HepG2 (cell line): ENCODE data around the gene LZTFL1. TPM values are rescaled to one million over a fixed set of nuclear protein-coding genes. Genes with fewer than 3 reads are reported as not detected.

Source experiments
- ATAC-seq: fragments of 200-7000 bp; cut with Tn5 transposase; 3 replicates; pipeline ENCODE4 v1.9.1; 2020; ENCODE audit warnings: mild to moderate bottlenecking, moderate library complexity
- BruUV-seq: library from RNA; stranded (reverse); fragments of 400-500 nt; replicated peaks from 2 replicates; lab custom pipeline; 2021; lab: Mats Ljungman, UMichigan
- CTCF ChIA-PET: fragments of 300-600 bp; formaldehyde crosslinking; extraction: SDS; loops from one replicate; lab custom pipeline; 2021; ENCODE audit warnings: low total read pairs, inconsistent platforms, low intra/inter-chr PET ratio; lab: Yijun Ruan, JAX
- POLR2A ChIA-PET: fragments of 350-600 bp; sonication (Branson Sonifier 250); formaldehyde crosslinking; loops from one replicate; lab custom pipeline; 2020; ENCODE audit warnings: antibody characterized with exemption, inconsistent platforms; lab: Yijun Ruan, JAX
- DNase-seq: peaks from one replicate; pipeline ENCODE4 v3.0.0-alpha.2; 2015; ENCODE audit warnings: low spot score
- FAIRE-seq: peaks from 3 replicates; lab custom pipeline; 2011; peaks lifted over from hg19 to GRCh38; lab: Jason Lieb, UNC
- H2AFZ ChIP-seq: one replicate; pipeline ENCODE4 v1.6.1; 2011; ENCODE audit warnings: low read length, inconsistent platforms
- H3K27ac ChIP-seq: fragments of 300-600 bp; 3 replicates; pipeline ENCODE4 v1.8.0; 2011; ENCODE audit warnings: mixed run types, mild to moderate bottlenecking, mixed read lengths, low read length, inconsistent platforms; ENCODE audit not compliant: insufficient read depth; ENCODE audit errors: extremely low read length
- H3K27me3 ChIP-seq, 2 experiments: fragments of 200-600 bp in 1 of 2; 2 replicates in 1 of 2; 3 replicates in 1 of 2; pipeline versions ENCODE4 v1.6.0 to v1.8.0; 2011; ENCODE audit warnings: low read length in 2 of 2, mild to moderate bottlenecking in 2 of 2, moderate library complexity in 2 of 2, inconsistent platforms in 1 of 2; ENCODE audit not compliant: insufficient read depth in 2 of 2, control insufficient read depth in 1 of 2
- H3K36me3 ChIP-seq, 2 experiments: fragments of 200-600 bp in 1 of 2; replicated peaks in 1 of 2; 2 replicates in 1 of 2; 3 replicates in 1 of 2; pipeline versions ENCODE4 v1.5.1 to v1.8.0; 2011; ENCODE audit warnings: low read length in 2 of 2, inconsistent platforms in 1 of 2; ENCODE audit not compliant: insufficient read depth in 2 of 2, control insufficient read depth in 1 of 2
- H3K4me1 ChIP-seq: 2 replicates; pipeline ENCODE4 v1.5.1; 2012; ENCODE audit warnings: low read length, inconsistent platforms; ENCODE audit not compliant: insufficient read depth
- H3K4me2 ChIP-seq: 2 replicates; pipeline ENCODE4 v1.6.0; 2011; ENCODE audit warnings: low read depth, low read length, inconsistent platforms
- H3K4me3 ChIP-seq, 3 experiments: fragments of 200-600 bp in 1 of 3; sonication (generic), shearing (Covaris generic) in 1 of 3; replicated peaks in 1 of 3; 2 replicates each; pipeline ENCODE4 v1.5.1; 2011 to 2016; ENCODE audit warnings: low read length in 3 of 3, inconsistent platforms in 2 of 3, low read depth in 2 of 3, mild to moderate bottlenecking in 2 of 3, control low read depth in 1 of 3, mixed read lengths in 1 of 3; ENCODE audit not compliant: insufficient read depth in 1 of 3
- H3K79me2 ChIP-seq: one replicate; pipeline ENCODE4 v1.6.1; 2011; ENCODE audit warnings: low read length, inconsistent platforms; ENCODE audit not compliant: insufficient read depth
- H3K9ac ChIP-seq: 2 replicates; pipeline ENCODE4 v1.6.0; 2011; ENCODE audit warnings: mild to moderate bottlenecking, low read depth, low read length, inconsistent platforms; ENCODE audit not compliant: insufficient read depth
- H3K9me3 ChIP-seq: 2 replicates; pipeline ENCODE4 v1.5.1; 2012; ENCODE audit warnings: mild to moderate bottlenecking, low read length
- H4K20me1 ChIP-seq: 2 replicates; pipeline ENCODE4 v1.6.0; 2011; ENCODE audit warnings: inconsistent platforms, mild to moderate bottlenecking, low read length, moderate library complexity; ENCODE audit not compliant: insufficient read depth
- ATAD3A ChIP-seq: sonication (generic); formaldehyde crosslinking; IDR thresholded peaks from 2 replicates; pipeline ENCODE4 v1.4.0; 2020; ENCODE audit warnings: missing genetic modification reagents
- FOXK1 ChIP-seq: sonication (generic); formaldehyde crosslinking; IDR thresholded peaks from 2 replicates; pipeline ENCODE4 v1.4.0; 2020; ENCODE audit warnings: low read depth, missing genetic modification reagents, borderline replicate concordance
- MAFK ChIP-seq, 2 experiments: IDR thresholded peaks in 1 of 2; conservative IDR thresholded peaks in 1 of 2; 2 replicates each; pipeline ENCODE4 v1.6.1; 2011; ENCODE audit warnings: improper control_type of control experiment in 2 of 2, low read length in 2 of 2
- PRDM10 ChIP-seq: sonication (generic); formaldehyde crosslinking; IDR thresholded peaks from 2 replicates; pipeline ENCODE4 v1.4.0; 2020; ENCODE audit warnings: low read depth, missing genetic modification reagents
- SSRP1 ChIP-seq: IDR thresholded peaks from 2 replicates; pipeline ENCODE4 v1.6.1; 2016; ENCODE audit warnings: control low read depth
- SUZ12 ChIP-seq: fragments of 150-350 bp; IDR thresholded peaks from 2 replicates; pipeline ENCODE4 v1.6.1; 2014; ENCODE audit warnings: low read depth, low read length
- TRIM22 ChIP-seq: fragments of 450-650 bp; IDR thresholded peaks from 2 replicates; pipeline ENCODE4 v1.6.1; 2017
- ZFP90 ChIP-seq: sonication (generic); formaldehyde crosslinking; IDR thresholded peaks from 2 replicates; pipeline ENCODE4 v1.8.0; 2022; ENCODE audit warnings: missing genetic modification reagents, mild to moderate bottlenecking, inconsistent platforms, borderline replicate concordance
- ZMAT3 ChIP-seq: sonication (generic); formaldehyde crosslinking; conservative IDR thresholded peaks from 2 replicates; pipeline ENCODE4 v1.7.0; 2021; ENCODE audit warnings: missing genetic modification reagents
- ZNF12 ChIP-seq: sonication (generic); formaldehyde crosslinking; IDR thresholded peaks from 2 replicates; pipeline ENCODE4 v1.5.0; 2020; ENCODE audit warnings: missing genetic modification reagents
- ZNF460 ChIP-seq: sonication (generic); formaldehyde crosslinking; IDR thresholded peaks from 2 replicates; pipeline ENCODE4 v1.5.1; 2020; ENCODE audit warnings: missing genetic modification reagents, mild to moderate bottlenecking, borderline replicate concordance
- ZNF605 ChIP-seq: sonication (generic); formaldehyde crosslinking; IDR thresholded peaks from 2 replicates; pipeline ENCODE4 v1.8.0; 2022; ENCODE audit warnings: mild to moderate bottlenecking, missing genetic modification reagents
- WGBS: methylation state at CpG from one replicate; pipeline ENCODE4 v1.1.6; 2017; ENCODE audit warnings: low lambda C conversion rate; 5-methylcytosine and 5-hydroxymethylcytosine counted together
- in situ Hi-C: cut with HindIII; loops from 2 replicates; pipeline ENCODE4 v1.10.0; 2017; ENCODE audit warnings: low pct_unique_long_range_greater_than_20kb; ENCODE audit not compliant: extremely low pct_ligation_motif_present
- intact Hi-C: fragments of 100-400 bp; cut with micrococcal nuclease; formaldehyde crosslinking; loops from one replicate; pipeline ENCODE4 v1.10.0; 2022; ENCODE audit not compliant: unreplicated experiment
- polyA plus RNA-seq, 8 experiments: library from polyadenylated mRNA; depleted of rRNA in 3 of 8; stranded (reverse) in 7 of 8; unstranded in 1 of 8; fragments of >200 nt; fragmentation: Illumina TruSeq in 4 of 8; extraction: Trizol in 4 of 8; gene quantifications; 2 replicates each; pipeline versions ENCODE4 v1.2.1 to v1.2.3, GENCODE V29; 2011 to 2016; ENCODE audit warnings: low read depth in 4 of 8, missing spikeins in 1 of 8, mixed read lengths in 1 of 8; ENCODE audit not compliant: insufficient read depth in 1 of 8
- total RNA-seq, 5 experiments: library from RNA; depleted of rRNA; stranded (reverse); fragments of >200 nt; fragmentation: Illumina TruSeq; extraction: Trizol; gene quantifications; 2 replicates each; pipeline ENCODE4 v1.2.3, GENCODE V29; 2016; ENCODE audit warnings: low read depth in 1 of 5

LZTFL1 gene
- total and polyA plus RNA-seq, 2 of the 13 experiments (the other 11 are each of a cell fraction or from before 2014, with no cell fraction given), result 16.6 to 17.2 TPM

- POLR2A ChIA-PET, result no interaction called here
- H3K4me1 ChIP-seq, result no peaks in the 10 kb centered on the region
- no peaks in the 10 kb centered on the region for H3K79me2 ChIP-seq
- ATAC-seq (no peak), FAIRE-seq (no peak), DNase-seq (no peak)
- peaks cover 0 to 53% of the 10 kb centered on the region in 2 experiments; a peak in 4 of 5 replicates for H3K27me3 ChIP-seq
- H3K4me3 ChIP-seq, result no peak overlapping the region
- no peak overlapping the region for H3K9ac ChIP-seq
- H3K4me2 ChIP-seq, result no peak overlapping the region
- no peak for TF ChIP-seq FOXK1 (CRISPR knock-in tag)
- no peak for TF ChIP-seq ZNF12 (CRISPR knock-in tag)
- TF ChIP-seq ZNF605 (CRISPR knock-in tag), result no peak
- no peak for TF ChIP-seq SSRP1
- no peak for TF ChIP-seq SUZ12
- H3K36me3 ChIP-seq, result no peaks in the 10 kb centered on the region
- intact Hi-C loops (no loop called here), in situ Hi-C loops (no loop called here)
- 76% methylated on average over 3 of the region's 11 CpGs for WGBS
- no peak overlapping the region for H2AFZ ChIP-seq
- no TSS peak for BruUV-seq
- CTCF ChIA-PET, result no interaction called here
- no peaks in the 10 kb centered on the region for H4K20me1 ChIP-seq
- H3K9me3 ChIP-seq, result no peaks in the 10 kb centered on the region
- H3K27ac ChIP-seq, result no peak overlapping the region
Measured at GRCh38 chr3:45777746-45778386, 64.1 kb downstream of the LZTFL1 start.

- no peak overlapping the region for H3K27ac ChIP-seq
- FAIRE-seq, result no peak
- H3K4me2 ChIP-seq, result no peak overlapping the region
- in situ Hi-C loops, result no loop called here
- POLR2A ChIA-PET, result no interaction called here
- peak; percentile 27; the same call in 2 of the 3 replicates for ATAC-seq
- H3K79me2 ChIP-seq, result no peaks in the 10 kb centered on the region
- H3K4me1 ChIP-seq, result no peaks in the 10 kb centered on the region
- H3K4me3 ChIP-seq, result no peak overlapping the region
- H2AFZ ChIP-seq, result no peak overlapping the region
- H3K27me3 ChIP-seq, result peaks cover 0 to 58% of the 10 kb centered on the region in 2 experiments; a peak in 4 of 5 replicates
- H3K9me3 ChIP-seq, result no peaks in the 10 kb centered on the region
- CTCF ChIA-PET, result no interaction called here
- no peaks in the 10 kb centered on the region for H4K20me1 ChIP-seq
- DNase-seq, result no peak
- H3K36me3 ChIP-seq, result no peaks in the 10 kb centered on the region
- intact Hi-C loops, result no loop called here
- H3K9ac ChIP-seq, result no peak overlapping the region
- 26% methylated on average over 4 of the region's 8 CpGs for WGBS
- BruUV-seq, result no TSS peak
- TF ChIP-seq TRIM22, result no peak
- TF ChIP-seq ATAD3A (CRISPR knock-in tag), result no peak
- no peak for TF ChIP-seq ZMAT3
- TF ChIP-seq PRDM10 (CRISPR knock-in tag), result no peak
- no peak for TF ChIP-seq ZNF460 (CRISPR knock-in tag)
- no peak for TF ChIP-seq MAFK (conservative IDR thresholded peaks at IDR 0.05 in 1 of 2, IDR thresholded peaks at IDR 0.05 in 1 of 2; ENCODE audit: low read length in 2 of 2)
- no peak for TF ChIP-seq ZFP90
Measured at GRCh38 chr3:45777111-45777745, 64.7 kb downstream of the LZTFL1 start.
